ENCODE data around the gene LYRM2.

The LYRM2 gene

GRCh38 chr6:89638320-89639195 lies at the start of gene LYRM2:
Gene LYRM2, minus strand, starts transcription at chr6:89638747. Its CDS starts 31 bp downstream, at chr6:89638716.
- peak; percentile 98 for DNase-seq

- no peak for DNase-seq
These were observed 49.8 kb upstream of the LYRM2 start for GRCh38 chr6:89688328-89688727.

- DNase-seq = no peak
These were observed 46.8 kb upstream of the LYRM2 start for GRCh38 chr6:89685311-89685710.

- no peak for DNase-seq
These were observed 44.4 kb upstream of the LYRM2 start for GRCh38 chr6:89682991-89683390.

- no peak for DNase-seq
These were observed 43.5 kb upstream of the LYRM2 start for GRCh38 chr6:89681983-89682564.

GRCh38 chr6:89680551-89680950 lies 42.0 kb upstream of the LYRM2 start:
- DNase-seq = no peak

GRCh38 chr6:89680150-89680549 lies 41.6 kb upstream of the LYRM2 start:
- DNase-seq = peak; percentile 65

- DNase-seq = no peak
These were observed 40.9 kb upstream of the LYRM2 start for GRCh38 chr6:89679215-89680120.

GRCh38 chr6:89678531-89678930 lies 40.0 kb upstream of the LYRM2 start:
- no peak for DNase-seq

- peak; percentile 8 for DNase-seq
These were observed 37.6 kb upstream of the LYRM2 start for GRCh38 chr6:89675949-89676748.

GRCh38 chr6:89670935-89671565 lies 32.5 kb upstream of the LYRM2 start:
- no peak for DNase-seq

GRCh38 chr6:89669002-89669401 lies 30.5 kb upstream of the LYRM2 start:
- no peak for DNase-seq

- DNase-seq = no peak
These were observed 29.5 kb upstream of the LYRM2 start for GRCh38 chr6:89667872-89668556.

- DNase-seq = no peak
These were observed 24.2 kb upstream of the LYRM2 start for GRCh38 chr6:89662659-89663223.

GRCh38 chr6:89661559-89661958 lies 23.0 kb upstream of the LYRM2 start:
- DNase-seq = no peak

GRCh38 chr6:89660981-89661380 lies 22.4 kb upstream of the LYRM2 start:
- DNase-seq = no peak

GRCh38 chr6:89657445-89658158 lies 19.1 kb upstream of the LYRM2 start:
- no peak for DNase-seq

- DNase-seq = no peak
These were observed 16.6 kb upstream of the LYRM2 start for GRCh38 chr6:89655122-89655521.

- no peak for DNase-seq
These were observed 12.0 kb upstream of the LYRM2 start for GRCh38 chr6:89650579-89650978.

- no peak for DNase-seq
These were observed 11.1 kb upstream of the LYRM2 start for GRCh38 chr6:89649682-89650081.

Measured in hematopoietic multipotent progenitor cell treated with erythropoietin and hydrocortisone succinate and interleukin-3 and kit ligand, for 6 days (in vitro differentiated cells).